ENCODE results near the gene SFRP5. TPM values are rescaled to one million over a fixed set of nuclear protein-coding genes. Genes with fewer than 3 reads are reported as not detected.

The SFRP5 gene, protein sequence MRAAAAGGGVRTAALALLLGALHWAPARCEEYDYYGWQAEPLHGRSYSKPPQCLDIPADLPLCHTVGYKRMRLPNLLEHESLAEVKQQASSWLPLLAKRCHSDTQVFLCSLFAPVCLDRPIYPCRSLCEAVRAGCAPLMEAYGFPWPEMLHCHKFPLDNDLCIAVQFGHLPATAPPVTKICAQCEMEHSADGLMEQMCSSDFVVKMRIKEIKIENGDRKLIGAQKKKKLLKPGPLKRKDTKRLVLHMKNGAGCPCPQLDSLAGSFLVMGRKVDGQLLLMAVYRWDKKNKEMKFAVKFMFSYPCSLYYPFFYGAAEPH
- total RNA-seq: 1 to 10 TPM in 2 of 4 donors, under 1 TPM in 2; 0.69 to 4.4 (median 1.4) TPM

DNA sequence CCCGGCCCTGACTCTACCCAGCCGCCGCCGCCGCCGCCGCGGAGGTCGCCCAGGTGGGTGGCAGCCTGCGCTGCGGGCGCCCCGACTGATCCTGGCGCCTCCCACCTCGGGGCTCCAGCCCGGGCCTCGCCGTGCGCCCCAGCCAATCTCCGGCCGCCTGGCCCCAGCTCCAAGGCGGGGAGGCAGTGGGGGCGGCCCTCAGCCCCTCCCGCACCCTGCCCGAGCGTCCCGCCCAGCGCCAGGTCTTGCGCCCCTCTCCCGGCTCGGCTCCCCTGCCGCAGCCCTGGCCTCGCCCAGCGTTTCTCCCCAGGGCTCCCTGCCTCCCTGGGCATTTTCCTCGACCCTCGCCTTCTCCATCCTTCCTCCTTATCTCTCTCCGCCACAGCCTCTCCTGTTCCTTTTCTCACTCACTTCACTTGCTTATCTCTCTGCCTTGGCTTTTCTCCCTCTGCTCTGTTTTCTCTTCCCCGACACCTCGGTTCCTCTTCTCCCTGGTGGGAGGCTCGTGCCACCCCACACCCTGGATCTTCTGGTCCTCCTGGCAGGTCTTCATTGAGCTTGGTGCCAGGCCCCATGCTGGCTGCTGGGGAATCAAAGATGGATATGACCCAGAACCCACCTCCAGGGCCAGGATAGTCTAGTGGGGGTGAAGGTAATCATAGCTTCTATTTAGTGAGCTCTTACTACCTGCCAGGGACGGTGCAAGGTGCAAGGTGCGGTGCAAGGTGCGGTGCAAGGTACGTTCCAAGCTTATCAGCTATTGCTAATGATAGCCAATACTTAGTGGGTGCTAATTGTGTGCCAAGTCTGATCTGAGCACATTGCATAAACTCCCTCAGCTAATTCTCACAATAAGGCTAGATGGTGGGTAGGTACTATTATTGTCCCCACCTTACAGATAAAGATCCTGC is at the start of gene SFRP5:
TSS of gene SFRP5 (minus strand) at position 87 of the 911 bp plus-strand sequence. CDS start 166 bp downstream, outside the sequence.
- intact Hi-C loops (cut with DNase I; ENCODE audit: low total_unique reads): no loop called here
- TF ChIP-seq, protein P1, sequence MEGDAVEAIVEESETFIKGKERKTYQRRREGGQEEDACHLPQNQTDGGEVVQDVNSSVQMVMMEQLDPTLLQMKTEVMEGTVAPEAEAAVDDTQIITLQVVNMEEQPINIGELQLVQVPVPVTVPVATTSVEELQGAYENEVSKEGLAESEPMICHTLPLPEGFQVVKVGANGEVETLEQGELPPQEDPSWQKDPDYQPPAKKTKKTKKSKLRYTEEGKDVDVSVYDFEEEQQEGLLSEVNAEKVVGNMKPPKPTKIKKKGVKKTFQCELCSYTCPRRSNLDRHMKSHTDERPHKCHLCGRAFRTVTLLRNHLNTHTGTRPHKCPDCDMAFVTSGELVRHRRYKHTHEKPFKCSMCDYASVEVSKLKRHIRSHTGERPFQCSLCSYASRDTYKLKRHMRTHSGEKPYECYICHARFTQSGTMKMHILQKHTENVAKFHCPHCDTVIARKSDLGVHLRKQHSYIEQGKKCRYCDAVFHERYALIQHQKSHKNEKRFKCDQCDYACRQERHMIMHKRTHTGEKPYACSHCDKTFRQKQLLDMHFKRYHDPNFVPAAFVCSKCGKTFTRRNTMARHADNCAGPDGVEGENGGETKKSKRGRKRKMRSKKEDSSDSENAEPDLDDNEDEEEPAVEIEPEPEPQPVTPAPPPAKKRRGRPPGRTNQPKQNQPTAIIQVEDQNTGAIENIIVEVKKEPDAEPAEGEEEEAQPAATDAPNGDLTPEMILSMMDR (IDR thresholded peaks at IDR 0.05): no peak
- TF ChIP-seq POLR2A (IDR thresholded peaks at IDR 0.05): no peak
- DNase-seq (ENCODE audit: low spot score in 2 of 2): no peak
- H3K4me3 ChIP-seq (ENCODE audit: low read depth, poor library complexity, severe bottlenecking): no peak within 1 kb of the TSS
- whole genome bisulfite sequencing, 2 donors: 31 to 33% methylated on average over 22 to 23 of the region's 44 CpGs

DNA sequence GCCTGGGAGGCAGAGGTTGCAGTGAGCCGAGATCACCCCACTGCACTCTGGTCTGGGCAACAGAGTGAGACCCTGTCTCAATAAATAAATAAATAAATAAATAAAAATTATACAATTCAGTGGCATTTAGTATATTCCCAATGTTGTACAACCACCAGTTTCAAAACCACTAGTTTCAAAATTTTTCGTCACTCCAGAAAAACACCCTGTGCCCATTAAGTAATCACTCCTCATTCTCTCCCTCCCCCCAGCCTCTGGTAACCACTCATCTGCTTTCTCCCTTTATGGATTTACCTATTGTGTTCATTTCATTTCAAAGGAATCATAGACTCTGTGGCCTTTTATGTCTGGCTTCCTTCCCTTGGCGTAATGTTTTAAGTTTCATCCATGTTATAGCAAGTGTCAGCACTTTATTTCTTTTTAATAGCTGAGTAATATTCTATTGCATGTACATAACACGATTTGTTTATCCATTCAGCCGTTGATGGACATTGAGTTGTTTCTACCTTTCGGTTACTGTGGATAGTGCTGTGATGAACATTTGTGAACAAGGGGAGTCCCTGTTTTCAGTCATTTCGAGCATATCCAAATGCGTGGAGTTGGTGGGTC is 48.4 kb upstream of the SFRP5 start:
- intact Hi-C loops (cut with DNase I; ENCODE audit: low total_unique reads): no loop called here
- WGBS, 2 donors: 91 to 94% methylated on average over 8 of the region's 8 CpGs
- no peak for DNase-seq (ENCODE audit: low spot score in 2 of 2)
- no peak overlapping the region for H3K4me3 ChIP-seq (ENCODE audit: low read depth, poor library complexity, severe bottlenecking)
- TF ChIP-seq, protein P1 (IDR thresholded peaks at IDR 0.05): no peak

DNA sequence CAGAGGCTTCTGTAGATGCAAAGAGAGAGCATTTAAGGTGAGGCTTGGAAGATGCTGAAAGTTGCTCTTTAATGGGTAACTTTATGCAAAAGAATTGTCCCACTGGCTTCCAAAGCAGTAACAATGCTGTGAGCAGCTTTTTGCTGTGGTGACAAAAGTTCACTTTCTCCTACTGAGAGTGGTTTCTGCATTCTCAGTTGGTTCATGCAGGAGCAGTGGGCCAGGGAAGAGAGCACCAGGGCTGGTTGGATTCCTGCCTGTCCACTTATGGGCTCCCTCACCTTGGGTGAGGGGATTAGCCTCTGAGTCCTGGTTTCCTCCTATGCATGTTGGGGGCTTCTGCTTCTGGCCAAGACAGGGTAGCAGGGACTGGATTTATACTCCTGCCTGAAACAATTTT is 46.8 kb upstream of the SFRP5 start:
- intact Hi-C loops (cut with DNase I; ENCODE audit: low total_unique reads): no loop called here
- TF ChIP-seq, protein P1 (IDR thresholded peaks at IDR 0.05): no peak
- no peak for TF ChIP-seq POLR2A (IDR thresholded peaks at IDR 0.05)
- H3K4me3 ChIP-seq (ENCODE audit: low read depth, poor library complexity, severe bottlenecking): no peak overlapping the region
- DNase-seq (ENCODE audit: low spot score in 2 of 2): no peak

DNA sequence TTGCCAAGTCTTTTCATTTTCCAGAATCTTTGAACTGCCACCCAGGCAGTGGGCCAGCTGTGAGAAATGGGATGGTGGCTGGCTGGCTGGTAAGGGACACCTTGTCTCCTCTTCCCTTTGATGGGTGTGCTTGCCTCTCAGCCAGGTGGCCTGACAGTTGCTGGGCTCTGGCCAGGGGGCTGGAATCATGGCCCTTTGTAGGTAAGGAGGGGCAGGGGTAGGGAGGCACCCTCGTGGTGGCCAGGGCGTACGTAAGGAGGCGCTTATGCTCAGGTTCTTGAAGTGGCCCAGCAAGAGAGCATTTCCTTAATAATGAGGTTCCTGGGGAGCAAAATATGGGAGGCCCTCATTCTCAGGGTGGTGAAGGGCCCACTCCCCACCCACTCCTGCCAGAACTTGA is 44.8 kb upstream of the SFRP5 start:
- intact Hi-C loops (cut with DNase I; ENCODE audit: low total_unique reads): no loop called here
- WGBS, 2 donors: 82 to 84% methylated on average over 4 of the region's 4 CpGs
- no peak for TF ChIP-seq POLR2A (IDR thresholded peaks at IDR 0.05)
- TF ChIP-seq, protein P1 (IDR thresholded peaks at IDR 0.05): no peak
- no peak overlapping the region for H3K4me3 ChIP-seq (ENCODE audit: low read depth, poor library complexity, severe bottlenecking)
- no peak for DNase-seq (ENCODE audit: low spot score in 2 of 2)

DNA sequence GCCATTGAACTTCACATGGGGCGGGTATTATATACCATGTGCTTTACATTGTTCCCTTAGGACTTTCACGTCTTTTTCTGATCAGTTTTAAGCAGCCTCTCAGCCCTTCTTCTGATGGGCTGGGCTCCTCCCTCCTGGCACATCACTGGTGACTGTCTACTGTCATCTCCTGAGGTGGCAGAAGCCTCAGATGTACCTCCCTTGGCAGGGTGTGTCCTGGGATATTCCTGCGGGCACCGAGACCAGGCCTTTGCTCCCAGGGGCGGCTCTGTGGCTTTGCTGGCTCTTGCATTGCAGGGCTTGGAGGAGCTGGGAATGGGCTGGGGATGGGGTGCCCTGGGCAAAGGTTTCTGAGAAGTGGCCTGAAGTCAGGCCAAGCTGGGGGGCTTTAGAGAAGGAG is 43.2 kb upstream of the SFRP5 start:
- intact Hi-C loops (cut with DNase I; ENCODE audit: low total_unique reads): no loop called here
- 73 to 77% methylated on average over 5 of the region's 5 CpGs for WGBS, 2 donors
- no peak for TF ChIP-seq POLR2A (IDR thresholded peaks at IDR 0.05)
- TF ChIP-seq, protein P1 (IDR thresholded peaks at IDR 0.05): no peak
- H3K4me3 ChIP-seq (ENCODE audit: low read depth, poor library complexity, severe bottlenecking): no peak overlapping the region
- DNase-seq (ENCODE audit: low spot score in 2 of 2): no peak

All from lower leg skin (tissue), 4 donors.